Parathyroid adenoma (tissue), 2 donors: ENCODE measurements around the gene CFAP298.

Source experiments
- H2AFZ ChIP-seq: fragments of 300-600 bp; sonication (generic); one replicate; pipeline ENCODE4 v1.7.0; 2017; ENCODE audit warnings: antibody characterized with exemption, mild to moderate bottlenecking
- H3K27ac ChIP-seq: fragments of 300-600 bp; sonication (generic); one replicate; pipeline ENCODE4 v1.7.0; 2017
- H3K27me3 ChIP-seq: fragments of 300-600 bp; sonication (generic); one replicate; pipeline ENCODE4 v1.7.0; 2017; ENCODE audit warnings: low read length; ENCODE audit not compliant: control insufficient read depth, insufficient read depth
- H3K36me3 ChIP-seq: fragments of 300-600 bp; sonication (generic); one replicate; pipeline ENCODE4 v1.7.0; 2017; ENCODE audit warnings: low read length; ENCODE audit not compliant: control insufficient read depth, insufficient read depth
- H3K4me1 ChIP-seq: fragments of 300-600 bp; sonication (generic); one replicate; pipeline ENCODE4 v1.7.0; 2017; ENCODE audit warnings: control low read depth
- H3K4me2 ChIP-seq: fragments of 300-600 bp; sonication (generic); one replicate; pipeline ENCODE4 v1.7.0; 2017; ENCODE audit warnings: low read length
- H3K4me3 ChIP-seq: fragments of 300-600 bp; sonication (generic); one replicate; pipeline ENCODE4 v1.7.0; 2017; ENCODE audit warnings: low read depth, low read length
- H3K79me2 ChIP-seq: fragments of 300-600 bp; sonication (generic); one replicate; pipeline ENCODE4 v1.7.0; 2017; ENCODE audit warnings: control low read depth
- H3K9ac ChIP-seq: fragments of 300-600 bp; sonication (generic); one replicate; pipeline ENCODE4 v1.7.0; 2017; ENCODE audit warnings: mild to moderate bottlenecking
- H3K9me3 ChIP-seq: fragments of 300-600 bp; sonication (generic); one replicate; pipeline ENCODE4 v1.7.0; 2017; ENCODE audit warnings: low read length; ENCODE audit not compliant: control insufficient read depth
- CTCF ChIP-seq: fragments of 300-600 bp; sonication (generic); IDR thresholded peaks from one replicate; pipeline ENCODE4 v1.7.0; 2017; ENCODE audit warnings: antibody characterized with exemption, mild to moderate bottlenecking
- donor health status: primary hyperparathyroidism.

The CFAP298 gene

GRCh38 chr21:32549440-32549839, 62.7 kb downstream of the CFAP298 start:
- H3K9me3 ChIP-seq: no peaks in the 10 kb centered on the region
- no peaks in the 10 kb centered on the region for H3K36me3 ChIP-seq
- H3K27me3 ChIP-seq: no peaks in the 10 kb centered on the region
- no peak for TF ChIP-seq CTCF
- H3K27ac ChIP-seq: no peak overlapping the region
- H2AFZ ChIP-seq: no peak overlapping the region
- H3K4me2 ChIP-seq: no peak overlapping the region
- no peak overlapping the region for H3K9ac ChIP-seq
- H3K4me3 ChIP-seq: no peak overlapping the region
- no peaks in the 10 kb centered on the region for H3K4me1 ChIP-seq
- no peaks in the 10 kb centered on the region for H3K79me2 ChIP-seq
